Activated CD4-positive, alpha-beta T cell treated with anti-CD3 and anti-CD28 coated beads, Interleukin-2, amount 50 U/mL, for 24 hours (primary cell): Measurements from ENCODE around the gene FLNB.

ENCODE experiments used
- DNase-seq, 2 donors: peaks; one replicate each; pipeline ENCODE4 v3.0.0-alpha.2; 2020; ENCODE audit warnings: low read depth in 1 of 2, low spot score in 1 of 2

Gene FLNB

GRCh38 chr3:58177747-58178527 is 169.7 kb downstream of the FLNB start:
- DNase-seq = peak; percentile 79 to 85

DNA sequence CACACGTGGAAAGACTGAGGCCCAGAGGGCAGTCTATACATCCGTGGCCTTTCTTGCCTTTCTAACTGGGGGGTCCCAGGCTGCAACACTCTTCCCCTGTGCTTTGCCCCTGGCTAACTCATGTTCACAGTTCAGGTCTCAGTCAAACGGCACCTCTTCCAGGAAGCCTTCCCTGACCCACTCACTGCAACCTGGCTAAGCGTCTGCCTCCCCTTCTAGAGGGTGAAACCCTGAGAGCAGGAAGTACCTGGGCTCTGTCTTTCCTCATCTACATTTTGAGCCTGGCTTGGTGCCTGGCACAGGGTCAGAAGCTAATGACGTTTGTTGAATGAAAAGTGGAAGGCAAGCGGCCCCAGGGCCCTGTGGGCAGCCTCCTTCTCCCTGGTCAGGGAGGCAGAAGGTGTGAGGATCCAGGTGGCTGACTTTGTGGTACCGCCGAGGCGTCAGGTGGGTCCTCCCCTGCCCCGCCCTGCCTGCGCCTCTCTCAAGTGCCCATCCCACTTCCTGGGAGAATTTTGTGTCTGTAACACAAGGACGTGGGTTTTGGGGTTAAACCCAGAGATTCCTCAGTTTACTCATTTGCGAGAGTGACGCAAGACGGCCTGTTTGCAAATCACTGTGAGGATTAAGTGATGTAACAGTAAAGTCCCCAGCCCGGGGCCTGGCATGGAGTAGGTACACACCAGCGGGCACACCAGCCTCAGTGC is 170.5 kb downstream of the FLNB start:
- DNase-seq = no peak

DNA sequence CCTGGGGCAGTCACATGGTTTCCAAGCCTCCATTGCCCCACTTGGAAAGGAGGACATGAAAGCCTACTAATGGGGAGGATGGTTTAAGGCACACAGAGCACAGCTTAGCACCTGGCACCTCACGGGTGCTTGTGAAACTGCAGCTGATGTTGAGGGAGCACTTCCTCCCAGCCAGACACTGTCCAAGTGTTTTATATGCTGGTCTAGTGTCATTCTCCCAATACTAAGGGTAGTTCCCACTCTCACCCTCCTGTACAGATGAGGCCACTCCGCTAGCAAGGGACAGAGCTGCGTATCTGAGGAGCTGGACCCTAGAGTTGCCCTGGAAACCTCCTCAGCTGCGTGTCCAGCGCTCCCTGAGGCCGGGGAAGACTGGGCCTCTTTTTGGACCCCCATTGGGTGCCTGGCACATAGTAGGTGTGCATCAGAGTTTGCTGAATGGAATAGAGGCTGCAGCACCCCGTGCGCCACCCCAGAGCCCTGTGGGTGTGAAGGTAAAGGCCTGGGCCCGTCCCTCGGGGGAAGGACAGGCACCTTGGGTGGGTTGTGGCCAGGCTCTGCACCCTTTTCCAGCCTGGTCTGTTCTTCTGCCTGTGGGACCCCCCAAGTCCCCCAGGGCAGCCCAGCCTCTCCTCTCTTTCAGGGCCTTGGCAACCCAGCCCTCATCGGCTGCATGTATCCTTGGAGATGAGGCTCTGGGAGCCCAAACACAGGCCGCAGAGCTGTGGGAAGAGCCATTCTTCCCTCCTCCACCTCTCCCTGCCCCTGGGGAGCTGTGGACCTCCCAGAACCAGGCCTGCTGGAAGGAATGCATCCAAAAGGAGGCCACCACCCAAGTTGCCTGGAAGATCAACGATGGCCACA is 171.2 kb downstream of the FLNB start:
- DNase-seq = no peak

DNA sequence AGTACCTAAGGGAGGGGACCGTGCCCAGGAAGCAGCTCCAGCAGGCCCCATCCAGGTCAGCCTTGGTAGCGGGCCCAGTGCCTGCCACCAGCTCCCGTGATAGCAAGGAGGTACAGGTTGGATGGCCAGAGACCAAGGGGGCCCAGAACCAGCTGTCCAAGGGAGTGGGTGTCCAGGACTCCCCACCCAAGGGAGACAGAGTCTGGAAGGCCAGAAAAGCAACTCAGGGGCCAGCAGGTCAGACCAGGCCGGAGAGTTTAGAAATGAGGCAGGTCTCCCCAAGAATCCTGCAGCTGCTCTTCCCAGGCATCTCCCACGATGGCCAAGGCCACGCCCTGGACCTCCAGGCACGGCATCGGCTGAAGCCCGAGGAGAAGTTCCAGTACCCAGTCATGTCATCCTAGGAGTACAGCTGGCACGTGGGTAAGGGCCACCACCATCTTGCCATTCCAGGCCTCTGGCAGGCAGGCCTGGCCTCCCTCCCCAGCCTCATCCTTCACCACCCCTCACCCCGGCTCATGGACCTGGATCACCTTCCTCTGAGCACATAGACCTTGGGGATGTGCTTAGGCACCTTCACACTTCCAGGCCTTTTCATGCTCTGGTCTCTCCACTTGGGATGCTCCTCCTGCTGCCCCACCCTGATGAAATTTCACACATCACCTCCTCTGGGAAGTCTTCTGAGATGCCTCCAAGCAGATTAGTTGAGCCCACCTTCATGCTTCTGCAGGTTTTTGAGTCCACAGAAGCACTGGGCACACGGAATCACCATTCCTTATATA is 172.1 kb downstream of the FLNB start:
- DNase-seq = no peak

DNA sequence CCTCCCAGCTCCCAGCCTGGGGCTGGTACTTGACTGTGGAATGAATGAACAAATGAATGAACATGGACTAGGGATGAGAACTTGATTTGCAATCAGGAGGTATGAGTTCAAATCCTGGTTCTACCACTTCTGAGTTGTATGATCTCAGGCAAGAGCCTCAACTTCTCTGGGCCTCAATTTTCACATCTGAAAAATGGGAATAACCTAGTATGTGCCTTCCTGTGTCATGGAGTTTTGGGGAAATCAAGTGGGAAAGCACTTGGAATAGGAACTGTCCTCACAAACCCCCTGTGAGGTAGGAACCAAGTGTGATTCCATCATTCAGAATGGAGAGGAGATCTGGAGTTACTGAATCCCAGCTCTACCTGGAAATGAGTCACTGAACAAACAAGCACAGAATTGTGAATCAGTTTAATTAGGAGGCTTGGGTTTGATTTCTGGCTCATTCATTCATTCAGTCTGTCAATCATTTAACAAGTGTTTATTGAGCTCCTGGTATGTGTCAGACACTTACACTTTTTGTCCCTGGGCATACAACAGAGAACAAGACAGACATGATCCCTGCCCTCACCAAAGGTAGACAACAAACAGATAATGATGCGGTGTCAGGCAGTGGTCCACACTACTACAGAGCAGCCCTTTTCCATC is 172.8 kb downstream of the FLNB start:
- DNase-seq = no peak

DNA sequence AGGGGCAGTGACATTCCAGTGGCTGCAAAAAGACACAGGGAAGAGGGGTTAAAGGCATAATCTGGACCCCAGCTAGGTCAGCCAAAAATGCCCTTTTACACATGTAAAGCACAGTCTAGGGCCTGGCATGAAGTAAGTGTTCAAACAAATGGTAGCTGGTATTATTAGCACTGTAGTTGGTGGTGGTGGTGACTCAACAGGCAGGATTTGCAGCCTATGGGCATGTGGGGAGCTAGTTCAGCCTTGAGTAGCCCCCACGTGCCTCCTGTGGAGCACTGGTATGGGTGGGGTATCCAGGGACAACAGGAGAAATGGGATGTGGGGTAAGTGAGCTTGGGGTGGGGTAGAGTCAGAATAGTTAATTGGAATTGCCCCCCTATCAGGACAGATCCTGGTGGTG is 175.0 kb downstream of the FLNB start:
- no peak for DNase-seq

DNA sequence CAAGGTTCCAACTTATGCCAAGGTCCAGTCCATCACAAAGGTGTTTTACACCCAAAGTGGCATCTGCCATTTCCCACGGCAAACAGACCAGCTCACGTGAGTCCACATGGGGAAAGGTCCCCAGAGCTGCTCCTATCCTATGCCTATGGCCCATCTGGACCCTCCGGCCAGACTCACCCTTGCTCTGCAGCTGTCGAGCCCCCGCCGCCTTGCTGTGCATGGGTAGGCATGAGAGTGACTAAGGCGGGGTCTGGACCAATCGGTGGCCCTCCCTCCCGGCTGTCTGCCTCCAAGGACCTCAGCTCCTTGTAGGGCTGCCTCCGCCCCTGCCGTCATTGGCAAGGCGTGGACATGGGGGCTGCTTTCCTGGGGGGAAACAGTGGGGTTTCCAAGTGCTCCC is 175.7 kb downstream of the FLNB start:
- DNase-seq = no peak

- no peak for DNase-seq
These were observed 176.2 kb downstream of the FLNB start for GRCh38 chr3:58184309-58184981.

DNA sequence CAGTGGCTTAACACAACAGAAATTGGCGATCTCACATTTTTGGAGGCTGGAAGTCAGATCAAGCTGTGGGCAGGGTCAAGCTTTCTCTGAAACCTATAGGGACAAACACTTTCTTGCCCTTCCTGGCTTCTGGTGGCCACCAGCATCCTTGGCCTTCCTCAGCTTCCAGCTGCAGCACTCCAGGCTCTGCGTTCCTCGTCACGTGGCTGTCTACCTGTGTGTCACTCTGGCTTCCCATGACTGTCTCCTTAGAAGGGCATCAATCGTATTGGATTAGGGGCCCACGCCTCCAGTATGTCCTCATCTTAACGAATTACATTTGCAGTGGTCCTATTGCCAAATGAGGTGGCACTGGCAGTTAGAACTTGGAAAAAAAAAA is 176.7 kb downstream of the FLNB start:
- no peak for DNase-seq

DNA sequence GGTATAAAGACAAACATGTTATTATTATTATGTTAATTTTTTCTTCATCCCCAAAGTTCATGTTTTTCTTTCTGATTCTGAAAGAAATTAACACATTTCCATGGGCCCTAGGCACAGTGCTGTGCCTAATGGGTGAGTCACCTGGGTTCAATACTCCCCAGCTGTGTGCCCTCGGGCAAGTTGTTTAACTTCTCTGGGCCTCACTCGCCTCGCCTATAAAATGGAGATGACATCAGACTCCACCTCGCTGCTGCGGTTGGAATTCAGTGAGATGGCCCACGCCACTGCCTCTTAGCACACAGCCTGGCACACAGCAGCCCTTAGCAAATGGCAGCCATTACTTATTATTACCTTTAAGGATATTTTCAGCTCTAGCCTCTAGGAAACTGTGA is 179.9 kb downstream of the FLNB start:
- no peak for DNase-seq

GRCh38 chr3:58188921-58189451 is 180.8 kb downstream of the FLNB start:
- no peak for DNase-seq

- DNase-seq = no peak
These were observed 181.5 kb downstream of the FLNB start for GRCh38 chr3:58189691-58190090.

- DNase-seq = no peak
These were observed 182.1 kb downstream of the FLNB start for GRCh38 chr3:58190291-58190690.

- DNase-seq = no peak
These were observed 182.7 kb downstream of the FLNB start for GRCh38 chr3:58190882-58191281.

- no peak for DNase-seq
These were observed 183.3 kb downstream of the FLNB start for GRCh38 chr3:58191361-58191991.

DNA sequence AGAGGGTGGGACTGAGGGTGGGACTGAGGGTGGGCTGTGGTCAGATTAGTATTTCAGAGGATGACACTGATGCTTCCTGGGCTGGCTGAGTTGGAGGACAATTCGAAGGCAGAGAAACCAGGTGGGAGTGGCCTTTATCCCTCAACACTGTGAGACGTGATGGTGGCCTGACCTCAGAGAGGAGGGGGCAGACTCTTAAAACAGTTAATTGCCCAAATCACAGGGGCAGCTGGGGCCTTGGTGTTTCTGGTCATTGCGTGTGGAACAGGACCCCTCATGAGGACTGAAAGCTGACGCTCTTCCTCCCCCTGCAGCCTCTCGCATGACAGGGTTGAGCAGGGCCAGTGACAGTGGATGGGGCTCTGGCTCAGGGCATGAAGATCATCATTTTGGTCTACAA is 183.8 kb downstream of the FLNB start:
- no peak for DNase-seq

- no peak for DNase-seq
These were observed 185.6 kb downstream of the FLNB start for GRCh38 chr3:58193682-58194407.

DNA sequence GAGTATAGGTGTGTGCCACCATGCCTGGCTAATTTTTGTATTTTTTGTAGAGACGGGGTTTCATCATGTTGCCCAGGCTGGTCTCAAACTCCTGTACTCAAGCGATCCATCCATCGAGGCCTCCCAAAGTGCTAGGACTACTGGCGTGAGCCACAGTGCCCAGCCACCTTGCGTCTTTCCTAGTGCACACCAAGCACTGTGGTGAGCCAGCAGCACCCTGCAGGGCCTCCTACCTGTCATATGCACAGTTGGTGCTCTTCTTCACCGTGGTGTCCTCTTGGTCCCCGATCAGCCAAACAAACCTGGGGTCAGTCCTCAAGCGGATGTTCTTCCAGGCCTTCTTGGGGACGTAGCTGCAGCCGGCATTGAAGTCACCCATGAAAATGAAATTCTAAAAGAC is 189.4 kb downstream of the FLNB start:
- no peak for DNase-seq

DNA sequence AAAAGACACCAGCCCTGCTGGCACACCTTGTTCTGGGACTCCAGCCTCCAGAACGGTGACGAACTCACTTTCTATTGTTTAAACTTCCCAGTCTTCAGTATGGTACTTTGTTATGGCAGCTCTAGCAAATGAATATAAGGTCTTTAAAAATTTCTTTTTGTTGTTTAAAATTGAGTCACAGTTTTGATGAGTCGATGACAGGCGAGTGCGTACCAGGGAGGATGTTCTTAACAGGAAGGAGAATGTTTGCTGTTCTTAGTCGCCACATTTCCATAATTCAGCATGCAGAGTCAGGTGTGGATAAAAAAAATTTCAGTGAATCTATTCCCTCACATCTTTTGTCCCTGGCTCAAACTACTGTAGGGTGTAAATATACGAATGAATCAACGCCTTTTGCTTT is 190.1 kb downstream of the FLNB start:
- DNase-seq = no peak
